Spinal cord (tissue), 10 donors: Measurements from ENCODE around the gene UNC79. TPM values are rescaled to one million over a fixed set of nuclear protein-coding genes. Genes with fewer than 3 reads are reported as not detected.

ENCODE experiments used
- DNase-seq, 6 donors: peaks; one replicate each; pipeline versions ENCODE4 v3.0.0 to v3.0.0-alpha.2; 2013 to 2015; ENCODE audit warnings: low spot score in 6 of 6, low read depth in 4 of 6
- H3K27ac ChIP-seq: one replicate; pipeline ENCODE4 v1.5.1; 2013; ENCODE audit warnings: low read depth, low read length, control low read depth
- H3K27me3 ChIP-seq: one replicate; pipeline ENCODE4 v1.6.1; 2013; ENCODE audit warnings: low read length; ENCODE audit not compliant: control insufficient read depth, insufficient read depth
- H3K36me3 ChIP-seq: one replicate; pipeline ENCODE4 v1.6.1; 2013; ENCODE audit warnings: low read length; ENCODE audit not compliant: control insufficient read depth, insufficient read depth
- H3K4me1 ChIP-seq: one replicate; pipeline ENCODE4 v1.6.1; 2013; ENCODE audit warnings: low read length; ENCODE audit not compliant: control insufficient read depth, insufficient read depth
- H3K4me3 ChIP-seq: one replicate; pipeline ENCODE4 v1.5.1; 2013; ENCODE audit warnings: low read depth, low read length, control low read depth
- H3K9me3 ChIP-seq: one replicate; pipeline ENCODE4 v1.6.1; 2013; ENCODE audit warnings: low read length; ENCODE audit not compliant: control insufficient read depth, insufficient read depth
- WGBS: methylation state at CpG from one replicate; pipeline ENCODE4 v1.1.5; 2013; ENCODE audit warnings: missing lambda C conversion rate; ENCODE audit not compliant: insufficient coverage; 5-methylcytosine and 5-hydroxymethylcytosine counted together
- polyA plus RNA-seq, 2 donors: library from polyadenylated mRNA; unstranded; fragments of 120-200 nt; gene quantifications; one replicate each; pipeline ENCODE4 v1.2.1, GENCODE V29; 2013; ENCODE audit not compliant: insufficient read length in 2 of 2
- total RNA-seq, 2 donors: library from RNA; depleted of rRNA in 1 of 2; stranded (reverse); fragments of 120-200 nt in 1 of 2; fragments of >200 nt in 1 of 2; gene quantifications; one replicate each; pipeline versions ENCODE4 v1.2.3 to v1.2.4, GENCODE V29; 2013 to 2014
- donor health status: healthy.

Gene UNC79
- total and polyA plus RNA-seq, 4 donors: 7.9 to 20.7 (median 15.1) TPM

DNA sequence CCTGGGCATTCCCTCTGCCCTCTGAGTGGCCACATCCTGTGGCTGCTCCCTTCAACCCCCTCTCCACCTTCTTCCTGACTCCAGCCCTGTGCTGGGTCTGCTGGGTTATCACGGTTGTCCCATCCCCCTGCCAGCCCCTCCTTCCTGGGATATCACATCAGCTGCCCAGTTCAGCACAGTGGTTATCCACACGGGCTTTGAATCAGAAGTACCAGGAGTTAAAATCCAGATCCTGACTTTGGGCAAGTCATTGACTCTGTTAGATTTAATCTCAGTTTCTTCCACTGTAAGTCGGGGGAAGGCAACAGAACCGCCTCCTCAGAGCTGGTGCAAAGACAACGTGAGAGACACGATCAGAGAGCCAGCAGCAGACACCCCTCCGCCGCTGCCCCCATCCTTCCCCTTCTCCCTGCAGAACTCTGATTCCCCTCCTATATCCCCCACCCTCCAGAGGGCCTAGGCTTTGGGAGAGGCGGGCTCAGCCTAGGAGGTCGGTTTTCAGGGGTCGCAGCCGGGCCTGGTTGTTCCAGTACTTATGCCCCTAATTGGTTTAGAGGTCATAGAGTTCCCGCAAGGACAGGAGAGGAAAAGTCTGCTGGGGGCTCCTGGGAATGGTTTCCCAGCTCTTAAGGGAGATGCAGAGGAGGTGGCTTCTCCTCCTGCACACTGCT, 315.0 kb downstream of the UNC79 start:
- Histone ChIP-seq H3K9me3 (no peaks in the 10 kb centered on the region), H3K4me1 (peaks cover 82% of the 10 kb centered on the region), H3K27me3 (no peaks in the 10 kb centered on the region), H3K36me3 (peaks cover 16% of the 10 kb centered on the region), H3K27ac (peak overlapping the region; percentile 69), H3K4me3 (no peak overlapping the region)
- no peak for DNase-seq
- WGBS: 55% methylated on average over 4 of the region's 13 CpGs

DNA sequence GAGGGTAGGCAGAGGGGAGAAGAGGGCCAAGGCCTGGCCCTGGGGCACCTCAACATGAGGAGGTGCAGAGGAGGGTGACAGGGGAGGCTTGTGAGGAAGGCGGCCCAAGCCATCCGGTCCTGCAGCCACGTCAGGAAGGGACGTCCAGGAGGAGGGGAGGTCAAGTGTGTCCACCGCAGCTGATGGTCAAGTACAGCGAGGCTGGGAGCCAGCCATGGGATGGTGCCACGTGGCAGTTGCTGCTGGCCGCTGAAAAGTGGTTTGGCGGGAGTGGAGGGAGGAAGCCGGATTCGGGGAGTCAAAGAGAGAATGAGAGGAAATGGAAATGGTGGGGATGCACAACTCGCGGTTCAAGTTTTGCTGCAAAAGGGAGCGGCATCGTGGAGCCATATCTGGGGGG, 316.4 kb downstream of the UNC79 start:
- Histone ChIP-seq H3K4me3 (no peak overlapping the region), H3K27me3 (no peaks in the 10 kb centered on the region), H3K4me1 (peaks cover 82% of the 10 kb centered on the region), H3K27ac (peak overlapping the region; percentile 87), H3K9me3 (no peaks in the 10 kb centered on the region), H3K36me3 (peaks cover 16% of the 10 kb centered on the region)
- DNase-seq: no peak
- 83% methylated on average over 15 of the region's 15 CpGs for WGBS

DNA sequence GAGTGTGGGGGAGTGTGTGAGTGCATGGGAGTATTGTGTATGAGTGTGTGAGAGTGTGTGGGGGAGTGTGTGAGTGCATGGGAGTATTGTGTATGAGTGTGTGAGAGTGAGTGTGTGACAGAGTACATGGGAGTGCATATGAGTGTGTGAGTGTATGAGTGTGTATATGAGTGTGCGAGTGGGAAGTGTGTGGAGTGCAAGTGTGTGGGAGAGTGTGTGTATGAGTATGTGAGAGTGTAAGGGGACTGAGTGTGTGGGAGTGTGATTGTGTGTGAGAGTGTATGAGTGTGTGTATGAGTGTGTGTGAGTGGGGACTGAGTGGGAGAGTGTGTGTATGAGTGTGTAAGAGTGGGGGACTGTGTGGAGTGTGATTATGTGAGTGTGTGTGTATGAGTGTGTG, 316.8 kb downstream of the UNC79 start:
- DNase-seq: no peak
- H3K4me3 ChIP-seq: no peak overlapping the region
- peak overlapping the region; percentile 87 for H3K27ac ChIP-seq
- H3K9me3 ChIP-seq: no peaks in the 10 kb centered on the region
- H3K4me1 ChIP-seq: peaks cover 84% of the 10 kb centered on the region
- 100% methylated on average over 1 of the region's 1 CpG for WGBS
- H3K27me3 ChIP-seq: no peaks in the 10 kb centered on the region
- H3K36me3 ChIP-seq: peaks cover 16% of the 10 kb centered on the region

DNA sequence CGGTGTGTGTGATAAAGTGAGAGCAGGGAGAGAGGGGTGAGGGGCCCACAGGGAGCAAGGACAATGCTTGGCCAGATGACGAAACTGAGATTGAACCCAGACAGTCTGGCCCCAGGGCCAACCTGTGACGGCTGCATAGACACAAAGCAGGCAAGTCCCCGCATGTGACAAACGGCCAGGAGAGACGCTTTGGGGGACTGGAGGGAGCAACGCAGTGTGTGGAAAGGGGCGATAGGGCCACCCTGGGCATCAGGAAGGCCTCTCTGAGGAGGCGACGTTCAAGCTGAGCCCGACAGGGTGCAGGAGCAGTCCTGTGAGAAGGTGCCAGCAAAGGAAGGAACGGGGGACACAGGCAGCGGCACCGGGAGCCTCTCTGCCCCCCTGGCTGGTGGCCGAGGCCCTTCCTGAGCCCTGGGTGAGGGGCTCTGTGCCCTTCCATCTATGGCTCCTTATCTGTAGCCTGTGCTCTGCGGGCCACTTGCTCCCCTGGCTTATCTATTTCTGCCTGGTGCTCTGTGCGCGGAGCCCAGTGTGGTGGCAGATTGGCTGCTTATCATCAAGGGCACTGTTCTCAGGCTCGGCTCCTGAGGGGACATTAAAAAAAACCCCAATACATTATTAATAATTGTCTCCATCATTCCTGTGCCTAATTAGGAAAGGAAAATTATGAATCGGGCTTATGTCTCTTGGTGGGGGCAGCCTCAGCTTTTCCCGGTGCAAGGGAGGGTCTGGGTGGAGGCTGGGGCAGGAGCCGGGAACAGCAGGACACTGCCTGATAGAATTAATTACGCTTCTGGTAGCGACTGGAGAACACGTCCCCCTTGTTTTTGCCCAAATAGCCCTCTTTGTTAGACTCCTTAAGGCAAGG, 317.7 kb downstream of the UNC79 start:
- H3K27ac ChIP-seq: peak overlapping the region; percentile 87
- no peak overlapping the region for H3K4me3 ChIP-seq
- H3K4me1 ChIP-seq: peaks cover 84% of the 10 kb centered on the region

DNA sequence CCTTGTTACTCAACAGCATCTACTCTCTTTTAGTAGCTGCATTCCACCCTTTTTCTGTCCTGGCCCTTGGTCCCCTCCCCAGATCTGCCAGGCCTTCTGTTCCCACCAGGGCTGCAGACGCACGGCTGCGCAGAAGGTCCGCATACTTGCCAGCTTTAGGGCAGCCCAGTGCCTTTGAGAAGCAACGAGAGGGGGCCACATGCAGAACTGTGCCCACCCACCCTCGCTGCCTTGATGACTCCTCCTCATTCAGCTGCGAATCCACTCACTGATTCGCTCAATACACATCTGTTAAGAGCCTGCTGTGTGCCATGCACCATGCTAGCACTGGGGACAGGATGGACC, 318.3 kb downstream of the UNC79 start:
- peak overlapping the region; percentile 87 for H3K27ac ChIP-seq

More for the DNA sequence above, 317.7 kb downstream of the UNC79 start:
- no peaks in the 10 kb centered on the region for H3K27me3 ChIP-seq
- WGBS: 43% methylated on average over 21 of the region's 25 CpGs
- H3K36me3 ChIP-seq: peaks cover 16% of the 10 kb centered on the region
- H3K9me3 ChIP-seq: no peaks in the 10 kb centered on the region
- peak in 2 of 6 donors; percentile 68 to 69 for DNase-seq

DNA sequence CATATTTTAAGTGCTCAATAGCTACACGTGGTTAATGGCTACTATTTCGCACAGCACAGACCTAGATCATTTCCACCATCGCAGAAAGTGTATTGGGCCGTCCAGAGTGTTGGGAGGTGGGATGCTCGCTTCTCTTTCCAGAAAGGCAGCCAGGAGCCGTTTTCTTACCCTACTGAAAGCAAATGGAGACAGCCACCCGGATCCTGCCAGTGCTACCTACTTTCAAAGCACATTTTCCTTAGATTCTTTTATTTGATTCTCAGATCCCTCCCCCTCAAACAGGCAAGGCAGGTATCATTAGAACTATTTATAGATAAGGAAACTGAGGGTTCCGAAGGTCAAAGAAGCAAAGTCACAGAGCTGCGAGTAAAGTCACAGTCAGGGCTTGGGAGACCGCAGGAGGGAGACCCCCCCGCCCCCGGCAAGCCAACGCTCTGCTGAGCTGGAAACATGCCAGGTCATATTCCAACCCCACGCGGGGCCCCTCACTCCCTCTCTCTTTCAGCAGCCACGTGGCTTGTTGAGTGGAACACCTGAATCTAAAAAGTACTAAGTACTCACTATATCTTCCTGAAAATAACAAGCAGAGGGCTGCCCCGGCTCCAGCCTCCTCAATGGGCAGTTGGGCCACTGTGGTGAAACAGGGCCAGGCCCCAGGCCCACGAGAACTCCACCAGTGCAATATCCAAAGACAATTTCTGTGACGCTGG, 321.4 kb downstream of the UNC79 start:
- peak overlapping the region; percentile 84 for H3K27ac ChIP-seq
- peaks cover 9% of the 10 kb centered on the region for H3K36me3 ChIP-seq
- H3K27me3 ChIP-seq: no peaks in the 10 kb centered on the region
- 42% methylated on average over 9 of the region's 19 CpGs for WGBS
- H3K4me1 ChIP-seq: peaks cover 62% of the 10 kb centered on the region
- no peak for DNase-seq
- H3K4me3 ChIP-seq: no peak overlapping the region
- H3K9me3 ChIP-seq: no peaks in the 10 kb centered on the region

More for the DNA sequence above, 318.3 kb downstream of the UNC79 start:
- Histone ChIP-seq H3K9me3 (no peaks in the 10 kb centered on the region), H3K27me3 (no peaks in the 10 kb centered on the region), H3K4me3 (no peak overlapping the region), H3K36me3 (peaks cover 11% of the 10 kb centered on the region), H3K4me1 (peaks cover 84% of the 10 kb centered on the region)
- DNase-seq: no peak
- 50% methylated on average over 8 of the region's 8 CpGs for WGBS

DNA sequence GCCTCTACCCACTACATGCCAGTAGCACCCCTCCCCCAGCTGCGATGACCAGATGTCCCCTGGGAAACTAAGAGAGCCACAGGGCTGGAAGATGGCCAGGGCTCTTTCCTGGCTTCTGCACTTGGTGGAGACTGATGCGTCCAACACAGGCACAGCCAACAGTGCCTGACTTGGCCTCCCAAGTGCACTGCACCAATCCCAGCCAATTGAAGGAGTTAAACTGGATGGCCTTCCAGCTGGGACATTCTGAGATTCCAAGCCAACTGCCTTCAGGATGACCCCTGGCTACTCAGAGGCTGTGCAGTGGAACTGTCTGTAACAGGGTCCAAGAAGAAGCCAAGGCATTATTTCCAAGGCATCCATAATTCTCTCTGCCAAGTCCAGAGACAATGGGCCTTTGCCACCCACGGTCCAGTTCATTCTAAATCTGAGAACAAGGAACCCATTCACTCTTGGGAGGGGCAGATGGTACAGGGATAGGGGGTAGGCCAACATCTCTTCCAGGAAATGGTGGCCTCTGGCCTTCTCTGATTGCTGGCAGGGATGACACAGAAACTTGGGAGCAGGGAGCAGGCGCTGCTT, 322.3 kb downstream of the UNC79 start:
- no peaks in the 10 kb centered on the region for H3K9me3 ChIP-seq
- no peaks in the 10 kb centered on the region for H3K27me3 ChIP-seq
- peak overlapping the region; percentile 84 for H3K27ac ChIP-seq
- H3K4me1 ChIP-seq: peaks cover 62% of the 10 kb centered on the region
- no peak overlapping the region for H3K4me3 ChIP-seq
- 29% methylated on average over 3 of the region's 4 CpGs for WGBS
- peak; percentile 56 to 91 (median 70) for DNase-seq
- H3K36me3 ChIP-seq: peaks cover 4% of the 10 kb centered on the region

DNA sequence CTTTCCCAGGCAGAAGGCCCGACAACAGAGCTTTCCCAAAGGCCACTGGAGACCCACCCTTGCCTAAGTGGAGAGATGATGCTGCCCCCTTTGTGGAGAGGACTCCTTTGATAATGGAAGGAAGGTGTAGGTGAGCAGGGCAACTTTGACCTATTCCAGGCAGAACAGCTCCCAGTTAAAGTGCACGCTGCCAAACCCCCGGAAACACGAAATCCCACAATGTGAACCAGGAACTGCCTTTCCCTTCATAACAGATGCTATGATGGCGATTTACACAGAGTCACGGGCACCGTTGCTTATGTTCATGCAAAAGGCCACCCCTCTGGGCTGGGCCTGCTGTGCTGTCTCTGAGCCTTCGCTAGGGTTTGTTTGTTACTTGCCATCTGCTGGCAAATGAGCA, 322.9 kb downstream of the UNC79 start:
- Histone ChIP-seq H3K4me1 (peaks cover 62% of the 10 kb centered on the region), H3K36me3 (peaks cover 3% of the 10 kb centered on the region), H3K9me3 (no peaks in the 10 kb centered on the region), H3K27me3 (no peaks in the 10 kb centered on the region), H3K4me3 (no peak overlapping the region), H3K27ac (peak overlapping the region; percentile 84)
- 85% methylated on average over 8 of the region's 8 CpGs for WGBS
- DNase-seq: no peak

DNA sequence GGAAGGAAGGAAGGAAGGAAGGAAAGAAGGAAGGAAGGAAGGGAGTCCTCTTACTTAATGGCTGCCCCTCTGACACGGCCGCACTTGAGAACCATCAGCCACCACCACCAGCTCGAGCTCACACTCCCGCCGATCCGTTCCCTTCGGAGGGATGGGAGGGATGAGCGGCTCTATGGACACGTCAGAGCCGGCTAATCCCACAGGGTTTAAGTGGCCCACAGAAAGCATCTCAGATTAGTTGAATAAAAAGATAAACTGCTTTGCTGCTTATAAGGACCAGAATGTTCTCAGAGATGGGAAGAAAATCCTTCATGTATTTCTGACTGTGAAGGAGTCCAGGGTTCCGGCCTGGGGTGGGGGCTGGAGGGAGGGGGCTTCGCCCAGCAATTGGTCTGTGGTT, 326.5 kb downstream of the UNC79 start:
- peaks cover 3% of the 10 kb centered on the region for H3K36me3 ChIP-seq
- no peaks in the 10 kb centered on the region for H3K9me3 ChIP-seq
- 96% methylated on average over 12 of the region's 12 CpGs for WGBS
- no peaks in the 10 kb centered on the region for H3K27me3 ChIP-seq
- no peak overlapping the region for H3K4me3 ChIP-seq
- H3K27ac ChIP-seq: no peak overlapping the region
- no peak for DNase-seq
- H3K4me1 ChIP-seq: peaks cover 67% of the 10 kb centered on the region
